ENCODE data around the gene CHST12.

The CHST12 gene

GRCh38 chr7:2483494-2483893 is 80.1 kb downstream of the CHST12 start:
- no peak for DNase-seq

GRCh38 chr7:2484868-2485267 is 81.5 kb downstream of the CHST12 start:
- DNase-seq = no peak

- DNase-seq = no peak
These were observed 84.3 kb downstream of the CHST12 start for GRCh38 chr7:2487586-2488271.

GRCh38 chr7:2488272-2488645 is 84.8 kb downstream of the CHST12 start:
- no peak for DNase-seq

- no peak for DNase-seq
These were observed 85.3 kb downstream of the CHST12 start for GRCh38 chr7:2488681-2489080.

GRCh38 chr7:2490181-2490651 is 86.8 kb downstream of the CHST12 start:
- DNase-seq = no peak

GRCh38 chr7:2492038-2492437 is 88.6 kb downstream of the CHST12 start:
- DNase-seq = no peak

GRCh38 chr7:2493205-2494164 is 90.1 kb downstream of the CHST12 start:
- no peak for DNase-seq

- DNase-seq = no peak
These were observed 91.0 kb downstream of the CHST12 start for GRCh38 chr7:2494191-2495130.

- no peak for DNase-seq
These were observed 92.2 kb downstream of the CHST12 start for GRCh38 chr7:2495418-2496299.

GRCh38 chr7:2496375-2496774 is 93.0 kb downstream of the CHST12 start:
- DNase-seq = no peak

GRCh38 chr7:2497065-2497464 is 93.7 kb downstream of the CHST12 start:
- DNase-seq = no peak

- no peak for DNase-seq
These were observed 94.3 kb downstream of the CHST12 start for GRCh38 chr7:2497500-2498336.

All from kidney glomerular epithelial cell (primary cell).